Astrocyte (in vitro differentiated cells and primary cell): ENCODE data around the gene KSR2.

Experiments used
- CTCF ChIP-seq: IDR thresholded peaks from 2 replicates; pipeline ENCODE4 v1.5.1; 2011; ENCODE audit warnings: low read depth, mild to moderate bottlenecking, inconsistent platforms, low read length, moderate library complexity; ENCODE audit not compliant: insufficient read depth
- EZH2 ChIP-seq: IDR thresholded peaks from 2 replicates; pipeline ENCODE4 v1.6.1; 2012; ENCODE audit warnings: mild to moderate bottlenecking, low read length, inconsistent platforms; ENCODE audit not compliant: insufficient read depth

- TF ChIP-seq CTCF (no peak), EZH2 (no peak)
Measured at GRCh38 chr12:117453961-117454360, 514.8 kb downstream of the KSR2 start.
